Measurements from ENCODE around the gene PDGFC.

PDGFC gene

GRCh38 chr4:156974264-156974663, 2.7 kb upstream of the PDGFC start:
- DNase-seq (ENCODE audit: low spot score): no peak

- peak; percentile 5 for DNase-seq (ENCODE audit: low spot score)
Observed at GRCh38 chr4:156972379-156973015, 898 bp upstream of the PDGFC start.

GRCh38 chr4:156971165-156971675, 379 bp downstream of the PDGFC start:
- no peak for DNase-seq (ENCODE audit: low spot score)

GRCh38 chr4:156970501-156971164, 966 bp downstream of the PDGFC start:
- DNase-seq (ENCODE audit: low spot score): no peak

GRCh38 chr4:156969911-156970310, 1.7 kb downstream of the PDGFC start:
- no peak for DNase-seq (ENCODE audit: low spot score)

- no peak for DNase-seq (ENCODE audit: low spot score)
Observed at GRCh38 chr4:156969101-156969500, 2.5 kb downstream of the PDGFC start.

- peak; percentile 38 for DNase-seq (ENCODE audit: low spot score)
Observed at GRCh38 chr4:156968479-156968984, 3.1 kb downstream of the PDGFC start.

- DNase-seq (ENCODE audit: low spot score): no peak
Observed at GRCh38 chr4:156966836-156967235, 4.8 kb downstream of the PDGFC start.

GRCh38 chr4:156963419-156963818, 8.2 kb downstream of the PDGFC start:
- DNase-seq (ENCODE audit: low spot score): no peak

GRCh38 chr4:156962528-156962974, 9.0 kb downstream of the PDGFC start:
- no peak for DNase-seq (ENCODE audit: low spot score)

- no peak for DNase-seq (ENCODE audit: low spot score)
Observed at GRCh38 chr4:156962058-156962358, 9.6 kb downstream of the PDGFC start.

- DNase-seq (ENCODE audit: low spot score): no peak
Observed at GRCh38 chr4:156961196-156962057, 10.2 kb downstream of the PDGFC start.

- no peak for DNase-seq (ENCODE audit: low spot score)
Observed at GRCh38 chr4:156959298-156959702, 12.3 kb downstream of the PDGFC start.

GRCh38 chr4:156958276-156959074, 13.1 kb downstream of the PDGFC start:
- DNase-seq (ENCODE audit: low spot score): no peak

GRCh38 chr4:156957556-156957955, 14.0 kb downstream of the PDGFC start:
- no peak for DNase-seq (ENCODE audit: low spot score)

GRCh38 chr4:156956826-156957368, 14.7 kb downstream of the PDGFC start:
- no peak for DNase-seq (ENCODE audit: low spot score)

GRCh38 chr4:156956359-156956758, 15.2 kb downstream of the PDGFC start:
- DNase-seq (ENCODE audit: low spot score): no peak

- DNase-seq (ENCODE audit: low spot score): no peak
Observed at GRCh38 chr4:156954587-156954986, 17.0 kb downstream of the PDGFC start.

GRCh38 chr4:156953951-156954350, 17.6 kb downstream of the PDGFC start:
- no peak for DNase-seq (ENCODE audit: low spot score)

GRCh38 chr4:156953001-156953400, 18.6 kb downstream of the PDGFC start:
- DNase-seq (ENCODE audit: low spot score): no peak

GRCh38 chr4:156952078-156952759, 19.4 kb downstream of the PDGFC start:
- no peak for DNase-seq (ENCODE audit: low spot score)
